HG02678 (cell line): ENCODE measurements around the gene PTPRN.
"Not testable (repeated sequence)": the region's sequence is repeated elsewhere in the genome, so short reads cannot be mapped to it uniquely, and the experiment has no call there.

Experiments
- ATAC-seq: cut with Tn5 transposase; IDR thresholded peaks from one replicate; pipeline ENCODE4 v1.9.1; 2021; ENCODE audit warnings: mild to moderate bottlenecking, moderate library complexity; ENCODE audit not compliant: unreplicated experiment

The PTPRN gene

DNA sequence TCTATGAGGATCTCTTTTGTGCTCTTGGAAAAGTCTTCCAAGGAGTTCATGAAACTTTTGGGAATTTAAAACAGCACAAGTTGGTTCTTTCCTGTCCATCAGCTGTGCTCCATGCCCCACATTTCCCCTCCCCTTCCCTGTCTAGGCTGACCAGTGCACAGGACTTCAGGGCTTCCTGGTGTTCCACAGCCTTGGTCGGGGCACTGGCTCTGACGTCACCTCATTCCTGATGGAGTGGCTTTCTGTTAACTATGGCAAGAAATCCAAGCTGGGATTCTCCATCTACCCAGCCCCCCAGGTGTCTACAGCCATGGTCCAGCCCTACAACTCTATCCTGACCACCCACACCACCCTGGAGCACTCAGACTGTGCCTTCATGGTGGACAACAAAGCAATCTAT is 38.2 kb downstream of the PTPRN start:
- ATAC-seq, result no peak

DNA sequence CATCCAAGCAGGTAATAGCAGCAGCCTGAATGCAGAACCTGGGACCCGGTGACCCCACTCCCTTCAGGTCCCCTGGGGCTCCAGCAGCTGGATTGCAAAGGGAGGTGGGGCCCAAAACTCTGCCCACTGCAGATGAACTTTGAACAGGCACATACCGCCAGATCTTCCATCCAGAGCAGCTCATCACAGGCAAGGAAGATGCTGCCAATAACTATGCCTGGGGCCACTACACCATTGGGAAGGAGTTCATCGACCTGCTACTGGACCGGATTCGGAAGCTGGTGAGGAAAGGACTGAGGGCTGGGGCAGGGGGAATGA is 39.2 kb downstream of the PTPRN start:
- ATAC-seq, result no peak

DNA sequence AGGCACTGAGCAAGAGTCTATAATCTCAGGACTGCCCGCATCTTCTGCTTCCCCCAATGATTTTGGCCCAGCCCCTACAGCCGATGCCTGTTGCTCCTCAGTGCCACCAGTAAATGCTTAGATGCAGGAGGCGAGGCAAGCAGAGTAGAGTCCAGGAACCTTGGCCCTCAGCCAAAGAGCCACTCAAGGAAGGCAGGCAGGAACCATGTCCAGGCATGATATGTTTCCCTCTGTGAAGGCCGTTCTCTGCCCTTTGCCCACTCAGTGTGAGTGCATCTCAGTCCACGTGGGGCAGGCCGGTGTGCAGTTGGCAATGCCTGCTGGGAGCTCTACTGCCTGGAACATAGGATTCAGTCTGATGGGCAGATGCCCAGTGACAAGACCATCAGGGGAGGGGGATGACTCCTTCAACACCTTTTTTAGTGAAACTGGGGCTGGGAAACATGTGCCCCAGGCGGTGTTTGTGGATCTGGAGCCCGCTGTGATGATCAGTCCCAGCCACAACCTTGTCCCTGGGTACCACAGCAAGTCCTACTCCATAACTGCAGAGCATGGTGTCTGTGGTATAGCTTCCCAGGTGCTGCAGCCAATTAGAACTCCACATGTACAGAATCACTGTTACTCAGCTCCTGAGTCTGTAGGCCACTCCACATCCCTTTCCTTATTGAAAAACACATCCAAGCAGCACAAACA is 39.7 kb downstream of the PTPRN start:
- ATAC-seq, result no peak

DNA sequence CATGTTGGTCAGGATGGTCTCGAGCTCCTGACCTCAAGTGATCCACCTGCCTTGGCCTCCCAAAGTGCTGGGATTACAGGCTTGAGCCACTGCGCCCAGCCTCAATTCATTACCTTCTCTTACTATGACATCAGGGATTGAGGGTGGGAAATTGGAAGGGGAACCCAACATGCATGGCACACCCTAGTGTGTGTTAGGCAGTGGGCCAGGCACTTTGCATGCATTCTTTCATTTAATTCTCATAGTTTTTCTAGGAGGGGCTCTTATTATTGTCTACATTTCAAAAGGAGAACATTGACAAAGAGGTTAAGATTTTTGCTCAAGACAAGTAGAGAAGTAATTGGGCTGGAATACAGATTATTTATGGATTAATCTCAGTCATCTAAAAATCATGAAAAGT is 40.9 kb downstream of the PTPRN start:
- ATAC-seq, result no peak

DNA sequence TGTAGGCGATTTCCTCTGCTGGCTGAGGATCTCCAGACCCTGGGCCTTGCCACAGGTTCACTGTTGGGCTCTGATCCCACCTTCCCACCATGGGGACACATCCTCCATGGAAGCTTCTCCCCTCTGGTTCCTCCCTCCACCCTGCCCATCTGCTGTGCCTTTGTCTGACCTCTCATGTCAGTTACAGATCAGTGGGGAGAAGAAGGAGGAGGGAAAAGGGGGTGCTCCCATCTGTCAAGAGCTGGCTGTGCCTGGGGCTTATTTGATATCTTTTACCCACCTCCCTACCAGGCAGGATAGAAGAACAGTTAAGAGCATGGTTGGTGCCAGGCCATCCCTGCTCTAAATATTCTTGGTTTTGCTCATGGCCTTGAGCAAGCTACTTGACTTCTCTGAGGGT is 42.3 kb downstream of the PTPRN start:
- ATAC-seq, result no peak

DNA sequence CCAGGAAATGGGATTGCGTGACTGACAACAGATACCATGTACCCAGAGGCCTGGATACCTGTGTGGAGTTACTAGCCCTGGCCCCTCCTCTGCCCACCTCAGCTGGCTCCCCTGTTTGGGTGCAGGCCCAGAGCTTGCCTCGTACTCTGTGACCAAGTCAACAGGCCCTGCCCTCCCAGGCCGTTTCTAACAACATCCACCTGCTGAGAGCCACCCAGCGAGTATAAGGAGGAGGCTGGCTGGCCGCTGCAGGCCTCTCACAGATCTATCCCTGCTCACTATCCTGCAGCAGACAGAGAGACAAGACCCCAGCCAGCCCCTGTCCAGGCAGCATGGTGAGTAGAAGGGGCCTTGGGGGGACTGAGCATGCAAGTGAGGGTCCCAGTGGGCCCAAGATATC is 43.0 kb downstream of the PTPRN start:
- no peak for ATAC-seq

DNA sequence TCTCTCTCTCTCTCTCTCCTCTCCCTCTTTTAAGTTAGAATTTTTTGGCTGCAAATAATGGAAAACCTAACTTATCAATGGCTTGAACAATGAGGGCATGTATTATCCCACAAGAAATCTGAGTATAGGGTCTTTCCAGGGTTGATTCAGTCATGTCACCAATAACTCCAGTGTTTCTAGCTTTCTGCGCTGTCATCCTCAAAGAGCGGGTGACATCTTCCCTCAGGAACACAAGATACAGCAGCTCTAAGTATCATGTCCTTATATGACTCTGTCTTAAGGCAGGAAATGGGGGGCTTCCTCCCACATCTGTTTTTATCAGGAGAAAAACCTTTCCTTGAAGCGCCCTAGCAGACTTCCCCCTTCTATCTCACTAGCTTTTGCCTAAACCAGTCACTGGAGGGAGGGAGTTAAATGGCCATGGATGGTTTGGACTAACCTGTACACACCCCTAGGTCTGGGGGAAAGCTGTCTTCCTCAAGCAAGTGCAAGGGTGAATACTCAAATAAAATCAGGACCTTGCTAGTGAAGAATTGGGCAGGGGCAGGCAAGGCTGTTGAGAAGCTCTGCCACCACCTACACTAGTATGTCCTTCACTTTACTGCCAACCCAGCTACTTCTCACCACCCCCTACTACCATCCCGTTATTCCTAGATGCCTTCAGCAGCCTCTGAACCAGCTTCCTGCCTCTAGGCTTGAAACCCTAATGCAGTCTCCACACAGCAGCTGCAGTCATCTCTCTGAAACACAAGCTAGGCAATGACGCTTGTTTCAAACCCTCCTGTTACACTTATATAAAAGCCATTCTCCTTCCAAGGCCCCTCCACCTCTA is 48.0 kb downstream of the PTPRN start:
- ATAC-seq, result no peak

DNA sequence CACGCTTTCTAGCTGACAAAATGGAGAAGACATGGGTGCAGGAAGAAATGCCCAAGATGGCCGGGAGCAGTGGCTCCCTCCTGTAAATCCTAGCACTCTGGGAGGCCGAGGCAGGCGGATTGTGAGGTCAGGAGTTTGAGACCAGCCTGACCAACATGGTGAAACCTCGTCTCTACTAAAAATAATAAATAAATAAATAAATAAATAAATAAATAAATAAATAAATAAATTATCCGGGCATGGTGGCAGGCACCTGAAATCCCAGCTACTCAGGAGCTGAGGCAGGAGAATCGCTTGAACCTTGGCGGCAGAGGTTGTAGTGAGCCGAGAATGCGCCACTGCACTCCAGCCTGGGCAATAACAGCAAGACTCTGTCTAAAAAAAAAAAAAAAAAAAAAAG is 50.3 kb downstream of the PTPRN start:
- not testable (repeated sequence) for ATAC-seq

DNA sequence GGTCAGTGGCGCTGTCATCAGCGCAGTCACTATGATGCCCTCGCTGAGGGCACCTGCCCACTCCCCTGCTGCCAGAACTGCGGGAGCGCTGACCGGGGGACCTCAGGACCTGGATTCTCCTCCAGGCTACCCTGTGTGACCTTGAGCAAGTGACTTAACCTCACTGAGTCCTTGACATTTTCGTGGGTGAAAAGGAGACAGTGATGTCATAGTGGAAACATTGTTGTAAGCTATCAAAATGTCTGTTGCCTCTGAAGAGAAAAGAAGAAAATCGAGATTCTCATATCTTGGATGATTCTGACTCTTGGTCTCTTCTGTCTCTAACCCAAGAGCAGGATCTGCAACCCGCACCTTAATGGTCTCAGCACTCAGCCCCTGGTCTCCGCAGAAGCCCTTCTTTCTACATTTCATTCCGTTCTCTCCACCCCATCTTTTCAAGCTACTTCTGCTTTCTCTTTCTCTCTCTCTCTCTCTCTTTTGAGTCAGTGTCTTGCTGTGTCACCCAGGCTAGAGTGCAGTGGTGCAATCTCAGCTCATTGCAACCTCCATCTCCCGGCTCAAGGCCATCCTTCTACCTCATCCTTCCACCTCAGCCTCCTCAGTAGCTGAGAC is 54.5 kb downstream of the PTPRN start:
- peak; percentile 25 for ATAC-seq

DNA sequence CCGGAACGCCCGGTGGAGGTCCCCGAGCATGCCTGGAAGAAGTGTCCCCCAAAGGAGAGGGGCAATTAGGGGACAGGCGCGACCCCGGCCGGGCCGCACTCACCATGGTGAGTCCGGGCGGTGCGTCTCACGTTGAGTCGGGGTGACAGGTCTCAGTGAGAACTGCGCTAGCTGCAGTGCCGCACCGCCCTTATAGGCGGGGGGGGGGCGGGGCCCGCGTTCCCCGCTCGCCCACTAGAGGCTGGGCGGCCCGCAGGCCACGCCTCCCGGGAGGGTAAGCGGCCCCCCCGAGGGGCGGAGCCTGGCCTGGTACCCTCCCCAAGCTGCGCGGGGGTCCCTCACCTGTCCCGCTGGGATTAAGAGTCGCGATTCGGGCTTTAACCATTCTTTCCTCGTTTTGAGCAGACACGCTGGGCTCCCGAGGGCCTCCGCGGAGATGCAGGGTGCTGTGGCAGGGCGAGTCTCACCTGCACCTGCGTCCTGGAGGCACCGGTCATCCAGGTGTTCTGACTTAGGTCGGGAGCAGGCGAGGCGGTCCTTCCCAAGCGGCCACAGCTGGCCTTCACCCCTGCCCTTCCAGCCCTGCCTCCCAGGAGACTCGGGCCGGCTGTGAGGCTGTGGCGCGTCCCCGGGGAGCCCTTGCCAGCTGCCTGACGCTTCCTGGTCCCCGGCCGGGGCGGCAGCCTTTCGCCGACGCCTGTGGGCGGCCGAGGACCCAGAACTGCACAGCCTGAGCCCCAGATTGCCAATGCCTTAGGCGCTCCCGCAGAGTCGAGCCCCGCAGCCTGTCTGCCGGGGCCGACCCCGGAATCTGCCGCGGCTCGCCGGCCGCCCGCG is 55.2 kb downstream of the PTPRN start, which contains the start of gene TUBA4A:
TUBA4A (minus strand) TSS at position 166 of the 837 bp plus-strand sequence; CDS start at position 106, 60 bp downstream.
- peak; percentile 61 for ATAC-seq

DNA sequence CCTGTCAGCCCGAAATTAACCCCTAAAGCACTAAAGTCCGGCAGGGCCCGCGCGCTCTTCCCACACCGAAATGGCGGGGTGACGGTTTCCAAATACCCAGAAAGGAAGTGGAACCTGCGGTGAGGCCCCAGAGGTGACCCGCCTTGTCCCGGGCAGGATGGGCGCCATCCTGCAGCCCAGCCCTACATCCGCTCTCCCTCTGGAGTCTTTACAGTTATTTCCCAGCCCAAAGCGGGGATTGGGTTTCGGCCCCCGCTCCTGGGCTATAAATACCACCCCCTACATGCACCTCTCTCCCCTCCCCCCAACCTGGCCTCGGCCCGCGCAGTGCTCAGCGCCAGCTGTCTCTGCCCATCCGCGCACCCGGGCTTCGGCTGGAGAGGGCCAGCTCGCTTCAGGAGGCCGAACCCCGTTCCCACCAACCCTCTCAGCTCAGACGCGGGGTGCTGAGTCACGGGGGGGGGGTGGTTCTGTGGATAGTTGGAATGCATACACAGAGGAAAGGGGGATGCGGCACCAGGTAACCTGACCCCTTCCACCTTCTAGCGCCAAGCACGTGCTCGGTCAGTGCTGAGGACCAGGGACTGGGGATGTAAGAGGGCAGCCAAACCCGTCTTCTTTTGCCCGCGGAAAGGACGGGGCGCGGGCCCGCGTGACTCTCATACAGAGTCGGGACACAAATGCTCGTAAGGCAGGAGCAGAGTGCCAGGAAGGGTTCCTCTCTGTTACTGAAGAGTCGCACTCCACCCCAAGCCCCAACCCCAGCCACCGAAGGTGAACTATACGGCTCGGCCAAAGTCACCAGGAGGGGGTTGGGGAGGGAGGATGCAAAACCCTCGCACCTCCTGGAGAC is 56.1 kb downstream of the PTPRN start, which contains the start of gene TUBA4B:
TUBA4B (plus strand) TSS at position 344 of the 853 bp plus-strand sequence; CDS start at position 509, 165 bp downstream.
- peak; percentile 6 for ATAC-seq

DNA sequence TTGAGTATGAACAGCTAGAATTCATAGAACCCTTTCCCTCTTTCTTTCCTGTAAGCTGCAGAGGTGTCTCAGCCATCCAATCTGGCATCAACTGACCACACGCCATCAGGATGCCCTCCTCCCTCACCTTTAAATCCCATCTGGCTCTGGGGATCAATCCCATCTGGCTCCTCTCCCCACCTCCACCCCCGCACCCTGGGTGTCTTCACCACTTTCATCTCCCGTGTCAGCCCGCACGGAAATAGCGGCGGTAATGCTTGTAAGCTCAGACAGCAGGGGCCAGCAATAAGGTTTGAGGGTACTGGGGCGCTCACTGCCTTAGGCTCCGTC is 56.7 kb downstream of the PTPRN start:
- no peak for ATAC-seq

DNA sequence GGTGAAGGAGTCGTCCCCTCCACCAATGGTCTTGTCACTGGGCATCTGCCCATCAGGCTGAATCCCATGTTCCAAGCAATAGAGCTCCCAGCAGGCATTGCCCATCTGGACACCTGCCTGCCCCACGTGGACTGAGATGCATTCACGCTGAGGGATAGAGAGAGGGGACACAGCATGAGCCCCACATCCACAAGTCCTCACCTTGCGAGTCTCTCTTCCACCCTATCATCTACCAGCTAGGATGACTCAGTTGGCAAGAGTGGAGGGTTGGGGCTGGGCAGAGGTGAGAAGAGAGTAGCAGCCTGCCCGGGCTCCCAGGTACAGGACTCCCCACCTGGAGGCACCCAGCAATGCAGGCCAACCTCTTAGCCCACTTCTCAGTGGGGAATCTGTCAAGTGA is 57.1 kb downstream of the PTPRN start:
- ATAC-seq, result no peak

DNA sequence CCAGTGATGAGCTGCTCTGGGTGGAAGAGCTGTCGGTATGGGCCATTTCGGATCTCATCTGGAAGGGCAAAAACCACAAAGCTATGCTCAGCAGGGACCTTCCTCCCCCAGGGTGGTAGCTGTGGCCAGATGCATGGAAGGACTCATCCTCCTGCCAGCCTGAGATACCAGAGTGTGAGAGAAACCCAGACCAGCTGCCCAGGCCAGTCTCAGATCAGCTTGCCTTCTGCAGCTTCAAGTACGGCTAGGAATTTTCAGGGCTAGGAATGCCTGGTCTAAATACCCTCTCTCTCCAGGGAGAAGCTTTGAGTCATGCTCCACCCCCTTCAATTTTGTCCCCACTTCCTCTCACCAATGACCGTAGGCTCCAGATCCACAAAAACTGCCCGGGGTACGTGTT is 57.5 kb downstream of the PTPRN start:
- no peak for ATAC-seq

DNA sequence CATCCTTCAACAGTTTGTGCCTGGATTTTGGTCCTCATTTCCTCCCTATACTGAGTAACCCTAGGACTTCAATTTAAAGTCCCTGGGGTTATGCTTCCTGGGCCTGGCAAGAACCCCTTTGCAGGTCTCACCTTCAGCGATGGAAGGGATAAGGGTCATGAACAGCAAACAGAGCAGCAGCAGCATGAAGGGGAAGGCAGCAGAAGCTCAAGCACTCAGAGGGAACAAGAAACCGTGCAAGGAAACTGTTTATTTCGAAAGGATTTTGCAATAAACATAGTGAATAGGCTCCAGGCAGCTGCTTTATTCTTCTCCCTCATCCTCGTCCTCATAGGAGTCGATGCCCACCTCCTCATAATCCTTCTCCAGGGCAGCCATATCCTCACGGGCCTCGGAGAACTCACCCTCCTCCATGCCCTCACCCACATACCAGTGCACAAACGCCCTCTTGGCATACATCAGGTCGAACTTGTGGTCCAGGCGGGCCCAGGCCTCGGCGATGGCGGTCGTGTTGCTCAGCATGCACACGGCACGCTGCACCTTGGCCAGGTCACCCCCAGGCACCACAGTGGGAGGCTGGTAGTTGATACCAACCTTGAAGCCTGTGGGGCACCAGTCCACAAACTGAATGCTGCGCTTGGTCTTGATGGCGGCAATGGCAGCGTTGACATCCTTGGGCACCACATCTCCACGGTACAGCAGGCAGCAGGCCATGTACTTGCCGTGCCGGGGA is 59.0 kb downstream of the PTPRN start:
- no peak for ATAC-seq

DNA sequence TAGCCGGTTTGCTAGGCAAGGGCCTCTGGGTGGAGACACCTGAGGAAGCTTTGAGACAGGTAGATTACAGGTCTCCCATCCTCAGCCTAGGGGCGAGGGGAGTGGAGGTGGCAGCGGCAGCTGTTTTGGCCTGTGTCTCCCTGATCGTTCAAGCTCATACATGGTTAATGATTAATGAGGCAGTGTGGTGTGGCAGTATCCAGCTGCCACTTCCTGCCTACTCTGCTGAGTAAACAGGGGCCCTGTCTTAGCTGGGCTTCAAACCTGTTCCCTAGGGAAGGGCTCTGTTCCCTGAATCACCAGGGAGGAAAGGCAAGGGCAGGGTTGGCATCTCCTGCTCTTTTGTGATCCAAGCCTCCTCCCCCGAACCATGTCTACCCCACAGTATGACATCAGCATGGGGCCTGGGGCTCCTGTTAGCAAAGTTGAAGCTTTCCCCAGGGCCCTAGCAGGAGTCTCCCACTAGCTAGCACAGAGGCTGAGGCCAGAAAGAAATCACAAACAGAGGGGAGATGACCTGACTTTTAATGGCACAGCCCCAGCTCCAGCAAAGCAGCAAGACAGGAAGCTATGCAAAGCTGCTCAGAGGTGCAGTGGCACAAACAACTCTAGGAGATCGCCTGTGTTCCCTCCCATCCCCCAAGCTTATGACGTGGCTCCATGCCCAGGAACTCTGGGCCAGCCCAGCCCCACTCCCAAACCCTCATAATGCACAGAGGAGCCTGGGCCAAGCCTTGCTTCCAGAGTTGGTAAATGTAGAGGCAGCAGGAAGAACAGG is 59.8 kb downstream of the PTPRN start:
- peak; percentile 45 for ATAC-seq

DNA sequence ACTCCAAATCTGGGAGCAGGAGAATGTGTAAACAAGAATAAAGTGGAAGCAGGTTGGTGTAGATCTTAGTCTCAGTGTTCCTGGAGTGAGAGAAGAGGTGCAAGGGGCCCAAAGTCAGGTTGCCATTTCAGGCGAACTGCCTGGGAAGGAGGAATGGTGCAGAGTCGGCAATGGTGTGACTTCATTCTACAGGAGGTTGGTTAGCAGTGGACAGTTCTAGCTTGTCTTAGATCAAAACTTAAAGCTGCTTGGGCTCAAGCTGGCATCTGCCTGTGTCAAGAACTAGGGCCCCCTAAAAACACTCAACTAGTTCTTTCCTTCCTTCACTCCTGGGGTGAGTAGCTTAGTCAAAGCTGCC is 60.4 kb downstream of the PTPRN start:
- ATAC-seq, result no peak

DNA sequence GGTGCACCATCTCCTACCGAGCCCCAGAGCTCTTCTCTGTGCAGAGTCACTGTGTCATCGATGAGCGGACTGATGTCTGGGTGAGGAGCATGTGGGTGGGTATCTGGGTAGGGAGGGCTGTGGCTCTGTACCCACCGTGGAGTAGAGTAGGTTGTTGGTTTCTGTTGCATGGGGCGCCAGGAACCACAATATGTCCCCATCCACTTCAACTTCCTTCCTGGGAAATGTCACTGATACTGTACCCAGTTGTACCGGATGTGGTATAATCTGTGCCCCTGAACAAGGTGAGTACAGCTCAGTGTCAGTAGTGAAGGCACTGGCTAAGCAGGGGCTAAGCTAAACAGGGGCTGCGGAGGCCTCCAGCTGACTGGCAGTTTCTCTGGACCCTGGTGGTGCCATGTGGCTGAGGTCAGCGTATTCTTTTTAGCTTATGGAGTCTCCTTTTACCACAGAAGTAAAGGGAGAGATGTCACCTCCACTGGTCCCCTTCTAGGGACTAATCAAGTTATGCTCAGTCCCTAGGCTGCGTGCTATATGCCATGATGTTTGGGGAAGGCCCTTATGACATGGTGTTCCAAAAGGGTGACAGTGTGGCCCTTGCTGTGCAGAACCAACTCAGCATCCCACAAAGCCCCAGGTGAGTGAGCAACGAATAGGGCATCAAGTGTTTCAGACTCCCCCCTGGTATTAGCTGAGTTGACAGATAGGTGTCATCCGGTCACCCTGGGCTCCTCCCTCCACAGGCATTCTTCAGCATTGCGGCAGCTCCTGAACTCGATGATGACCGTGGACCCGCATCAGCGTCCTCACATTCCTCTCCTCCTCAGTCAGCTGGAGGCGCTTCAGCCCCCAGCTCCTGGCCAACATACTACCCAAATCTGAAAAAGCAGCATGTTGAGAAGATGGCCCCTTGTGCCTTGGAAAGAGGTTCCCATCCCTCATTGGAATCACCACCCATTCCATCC is 61.2 kb downstream of the PTPRN start:
- ATAC-seq, result no peak
